Stomach (tissue), 9 donors: Measurements from ENCODE around the gene CBR4. TPM values are rescaled to one million over a fixed set of nuclear protein-coding genes. Genes with fewer than 3 reads are reported as not detected.

Source experiments
- DNase-seq, 2 donors: peaks; one replicate each; pipeline versions ENCODE4 v3.0.0 to v3.0.0-alpha.2; 2013 to 2019
- H3K27ac ChIP-seq, 5 donors: fragments of 200-600 bp in 4 of 5; sonication (generic) in 4 of 5; one replicate each; pipeline ENCODE4 v1.5.1; 2013 to 2019; ENCODE audit warnings: mild to moderate bottlenecking in 1 of 5, moderate library complexity in 1 of 5
- H3K27me3 ChIP-seq, 3 donors: fragments of 200-600 bp; sonication (generic); one replicate each; pipeline ENCODE4 v1.5.1; 2017 to 2019; ENCODE audit warnings: mixed run types in 1 of 3
- H3K36me3 ChIP-seq, 4 donors: fragments of 200-600 bp; sonication (generic); 1 replicate in 3 of 4; 2 replicates in 1 of 4; pipeline ENCODE4 v1.5.1; 2016 to 2019
- H3K4me1 ChIP-seq, 4 donors: fragments of 200-600 bp; sonication (generic); one replicate each; pipeline ENCODE4 v1.5.1; 2016 to 2019
- H3K4me3 ChIP-seq, 4 donors: fragments of 200-600 bp; sonication (generic) in 3 of 4; one replicate each; pipeline ENCODE4 v1.5.1; 2016 to 2019; ENCODE audit warnings: mild to moderate bottlenecking in 1 of 4
- H3K9me3 ChIP-seq, 4 donors: fragments of 200-600 bp; sonication (generic); one replicate each; pipeline ENCODE4 v1.5.1; 2016 to 2019
- EP300 ChIP-seq: sonication (generic); formaldehyde crosslinking; IDR thresholded peaks from one replicate; pipeline ENCODE4 v1.6.1; 2017; ENCODE audit warnings: antibody characterized with exemption
- POLR2A ChIP-seq, 4 donors: fragments of 450-650 bp; IDR thresholded peaks; one replicate each; pipeline ENCODE4 v1.6.1; 2016; ENCODE audit warnings: antibody characterized with exemption in 4 of 4, control low read depth in 2 of 4, mild to moderate bottlenecking in 1 of 4, moderate library complexity in 1 of 4
- POLR2AphosphoS5 ChIP-seq, 3 donors: sonication (generic); formaldehyde crosslinking; IDR thresholded peaks; one replicate each; pipeline ENCODE4 v1.6.1; 2016; ENCODE audit warnings: antibody characterized with exemption in 3 of 3
- WGBS, 5 donors: extraction: QIAGEN DNeasy Blood & Tissue Kit in 3 of 5; methylation state at CpG; one replicate each; pipeline versions ENCODE4 v1.1.5 to v1.1.7; 2013 to 2018; 5-methylcytosine and 5-hydroxymethylcytosine counted together
- intact Hi-C: fragments of 100-400 bp; cut with DNase I; formaldehyde crosslinking; loops from one replicate; pipeline ENCODE4 v1.15.1; 2023; ENCODE audit warnings: low total_unique reads
- polyA plus RNA-seq, 3 donors: library from polyadenylated mRNA; stranded (reverse); fragments of 200-250 nt; gene quantifications; one replicate each; pipeline ENCODE4 v1.2.3, GENCODE V29; 2013
- total RNA-seq, 5 donors: library from RNA; depleted of rRNA; stranded (reverse); fragments of >200 nt; gene quantifications; one replicate each; pipeline versions ENCODE4 v1.1.0 to v1.2.3, GENCODE V29; 2014 to 2016
- TF ChIP-seq, protein P1 (sequence below), 7 experiments: fragments of 450-650 bp in 4 of 7; fragments of 200-600 bp in 3 of 7; sonication (generic) in 3 of 7; IDR thresholded peaks; one replicate each; pipeline ENCODE4 v1.5.1; 2016 to 2019; ENCODE audit warnings: antibody characterized with exemption in 7 of 7, control low read depth in 2 of 7, mild to moderate bottlenecking in 1 of 7
- donor health status: healthy with polysubstance abuse.
- donor health status: Bipolar disorder and iron deficiency.
- donor health status: healthy.

Gene CBR4
- total and polyA plus RNA-seq, 8 donors, result 4.1 to 48.7 (median 13.4) TPM; not detected in 1

DNA sequence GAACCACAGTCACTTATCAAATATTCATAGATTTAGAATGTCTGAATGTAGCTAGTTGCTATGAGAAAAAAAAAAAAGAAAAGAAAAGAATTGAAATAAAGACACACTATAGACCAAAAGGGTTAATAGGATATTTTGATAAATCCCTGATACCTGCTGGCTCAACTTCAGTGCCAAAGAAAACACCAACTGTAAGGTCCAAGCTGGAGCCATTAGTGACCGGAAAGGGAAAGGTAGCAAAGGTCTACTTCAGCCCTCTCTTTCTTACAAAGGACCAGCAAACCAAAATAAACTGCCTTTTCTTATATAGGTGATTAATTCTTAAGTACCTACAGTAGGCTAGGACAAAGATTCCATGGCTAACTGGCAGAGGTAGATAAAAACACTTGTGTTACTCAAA lies 9.7 kb downstream of the CBR4 start:
- no peak for DNase-seq
- Histone ChIP-seq H3K4me1 (peaks cover 2 to 35% (median 15%) of the 10 kb centered on the region in 4 donors), H3K36me3 (peaks cover 13 to 63% (median 51%) of the 10 kb centered on the region in 4 donors), H3K4me3 (no peak overlapping the region), H3K27me3 (no peaks in the 10 kb centered on the region), H3K27ac (peak overlapping the region in 3 of 5 donors; percentile 34 to 54 (median 39)), H3K9me3 (no peaks in the 10 kb centered on the region)
- WGBS, 5 donors, result 26 to 70% (median 48%) methylated on average over 1 of the region's 1 CpG
- TF ChIP-seq, protein P1, sequence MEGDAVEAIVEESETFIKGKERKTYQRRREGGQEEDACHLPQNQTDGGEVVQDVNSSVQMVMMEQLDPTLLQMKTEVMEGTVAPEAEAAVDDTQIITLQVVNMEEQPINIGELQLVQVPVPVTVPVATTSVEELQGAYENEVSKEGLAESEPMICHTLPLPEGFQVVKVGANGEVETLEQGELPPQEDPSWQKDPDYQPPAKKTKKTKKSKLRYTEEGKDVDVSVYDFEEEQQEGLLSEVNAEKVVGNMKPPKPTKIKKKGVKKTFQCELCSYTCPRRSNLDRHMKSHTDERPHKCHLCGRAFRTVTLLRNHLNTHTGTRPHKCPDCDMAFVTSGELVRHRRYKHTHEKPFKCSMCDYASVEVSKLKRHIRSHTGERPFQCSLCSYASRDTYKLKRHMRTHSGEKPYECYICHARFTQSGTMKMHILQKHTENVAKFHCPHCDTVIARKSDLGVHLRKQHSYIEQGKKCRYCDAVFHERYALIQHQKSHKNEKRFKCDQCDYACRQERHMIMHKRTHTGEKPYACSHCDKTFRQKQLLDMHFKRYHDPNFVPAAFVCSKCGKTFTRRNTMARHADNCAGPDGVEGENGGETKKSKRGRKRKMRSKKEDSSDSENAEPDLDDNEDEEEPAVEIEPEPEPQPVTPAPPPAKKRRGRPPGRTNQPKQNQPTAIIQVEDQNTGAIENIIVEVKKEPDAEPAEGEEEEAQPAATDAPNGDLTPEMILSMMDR (IDR thresholded peaks at IDR 0.05), result no peak
- TF ChIP-seq POLR2AphosphoS5 (IDR thresholded peaks at IDR 0.05), result no peak
- TF ChIP-seq EP300, result no peak
- TF ChIP-seq POLR2A (IDR thresholded peaks at IDR 0.05), result no peak
- intact Hi-C loops, result no loop called here

DNA sequence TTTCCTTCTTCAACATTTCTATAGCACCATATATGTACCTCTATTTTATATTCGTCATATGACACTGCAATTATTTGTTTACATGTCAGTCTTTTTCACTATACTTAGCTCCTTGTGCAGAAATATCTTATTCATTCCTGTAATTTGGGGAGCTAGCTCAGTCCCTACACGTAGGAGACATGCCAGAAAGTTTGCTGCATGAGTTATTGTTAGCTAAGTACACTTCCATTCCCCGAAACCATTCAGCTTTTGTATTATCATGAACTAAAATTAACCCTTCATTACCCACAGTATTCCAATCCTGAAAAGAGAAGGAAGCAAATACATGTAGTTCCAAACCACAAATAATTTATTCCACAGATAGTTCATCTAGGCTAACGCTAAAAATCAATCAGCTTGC lies 10.2 kb downstream of the CBR4 start:
- Histone ChIP-seq H3K36me3 (peaks cover 13 to 58% (median 48%) of the 10 kb centered on the region in 4 donors), H3K4me3 (no peak overlapping the region), H3K4me1 (peaks cover 0 to 30% (median 11%) of the 10 kb centered on the region in 4 donors), H3K27ac (peak overlapping the region in 3 of 5 donors; percentile 34 to 54 (median 39)), H3K9me3 (no peaks in the 10 kb centered on the region), H3K27me3 (no peaks in the 10 kb centered on the region)
- intact Hi-C loops, result no loop called here
- 9 to 38% (median 23%) methylated on average over 4 of the region's 4 CpGs for WGBS, 5 donors
- TF ChIP-seq, protein P1 (IDR thresholded peaks at IDR 0.05), result no peak
- TF ChIP-seq POLR2A (IDR thresholded peaks at IDR 0.05) (no peak), EP300 (no peak), POLR2AphosphoS5 (IDR thresholded peaks at IDR 0.05) (no peak)
- DNase-seq, result peak in 1 of 2 donors; percentile 47

DNA sequence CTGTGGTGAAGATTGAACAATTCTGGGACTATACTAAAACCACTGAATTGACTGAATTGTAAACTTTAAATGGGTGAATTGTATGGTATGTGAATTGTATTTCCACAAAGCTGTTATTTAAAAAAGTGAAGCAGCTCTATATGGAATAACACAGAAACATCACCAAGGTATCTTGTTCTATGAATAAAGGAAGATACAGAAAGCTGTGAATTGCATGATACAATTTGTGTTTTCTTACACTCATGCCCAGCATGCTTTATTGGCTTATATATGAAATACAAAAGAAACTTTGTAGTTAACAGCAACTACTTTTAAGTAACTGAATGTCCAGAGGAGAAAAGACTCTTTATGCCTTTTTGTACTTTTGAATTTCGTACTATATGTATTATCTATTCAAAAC lies 11.5 kb downstream of the CBR4 start:
- no peak overlapping the region for H3K4me3 ChIP-seq
- WGBS, 5 donors, result 53 to 83% (median 63%) methylated on average over 1 of the region's 1 CpG
- TF ChIP-seq EP300 (no peak), POLR2A (IDR thresholded peaks at IDR 0.05) (no peak), POLR2AphosphoS5 (IDR thresholded peaks at IDR 0.05) (no peak)
- TF ChIP-seq, protein P1 (IDR thresholded peaks at IDR 0.05), result no peak
- peaks cover 13 to 47% (median 39%) of the 10 kb centered on the region in 4 donors for H3K36me3 ChIP-seq
- no peak for DNase-seq
- no peaks in the 10 kb centered on the region for H3K9me3 ChIP-seq
- no peak overlapping the region for H3K27ac ChIP-seq
- intact Hi-C loops, result no loop called here
- no peaks in the 10 kb centered on the region for H3K27me3 ChIP-seq
- H3K4me1 ChIP-seq, result peaks cover 0 to 33% (median 15%) of the 10 kb centered on the region in 4 donors

DNA sequence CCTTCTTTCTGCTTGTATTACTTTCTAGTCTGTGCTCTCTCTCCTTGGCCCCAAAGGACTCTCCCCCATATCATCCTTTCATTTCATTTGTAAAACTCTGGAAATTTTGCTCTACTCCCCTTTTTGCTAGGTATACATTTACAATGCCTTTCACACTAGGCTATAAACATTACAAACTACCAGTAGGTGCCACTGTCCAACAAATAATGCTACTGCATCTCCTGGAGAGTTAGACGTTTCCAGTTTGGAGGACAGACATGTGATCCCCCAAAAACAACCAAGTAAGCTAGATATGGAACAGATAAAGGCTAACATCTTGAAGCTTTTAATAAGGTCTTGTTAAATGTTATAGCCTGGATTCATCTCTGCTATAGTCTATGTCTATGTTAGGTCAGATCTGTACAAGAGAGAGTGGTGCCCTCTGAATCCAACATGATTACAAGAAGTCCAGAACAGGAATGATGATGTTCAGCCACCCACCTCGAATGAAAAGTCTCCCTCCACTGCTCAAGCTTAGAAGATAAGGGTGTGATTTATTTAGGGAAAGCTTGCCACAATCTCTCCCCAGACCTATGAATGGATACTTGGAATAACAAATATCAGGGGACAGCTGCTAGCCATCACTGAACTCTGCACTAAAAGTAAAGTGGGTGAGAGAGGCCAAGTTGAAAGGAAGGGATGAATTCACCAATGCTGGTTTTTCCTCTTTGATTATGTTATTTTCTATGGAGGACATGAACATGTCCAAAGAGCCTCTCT lies 14.3 kb downstream of the CBR4 start:
- H3K36me3 ChIP-seq, result peaks cover 3 to 27% (median 18%) of the 10 kb centered on the region in 4 donors
- H3K27me3 ChIP-seq, result no peaks in the 10 kb centered on the region
- peak in 1 of 2 donors; percentile 60 for DNase-seq
- no peak overlapping the region for H3K27ac ChIP-seq
- TF ChIP-seq POLR2A (IDR thresholded peaks at IDR 0.05), result no peak
- TF ChIP-seq, protein P1 (IDR thresholded peaks at IDR 0.05), result peak in 3 of 7 experiments; percentile 8 to 30 (median 25)
- H3K9me3 ChIP-seq, result no peaks in the 10 kb centered on the region
- intact Hi-C loops, result no loop called here
- WGBS, 5 donors, result 10 to 28% (median 14%) methylated on average over 2 of the region's 2 CpGs
- H3K4me3 ChIP-seq, result no peak overlapping the region
- H3K4me1 ChIP-seq, result peaks cover 0 to 36% (median 15%) of the 10 kb centered on the region in 4 donors
